ENCODE results near the gene DMKN.

The DMKN gene

GRCh38 chr19:35513628-35514281 is at the start of gene DMKN:
Gene DMKN, minus strand, starts transcription at chr19:35513649. Its CDS starts 174 bp downstream, at chr19:35513475.
- no peak for DNase-seq (ENCODE audit: low read depth in 3 of 3)

- DNase-seq (ENCODE audit: low read depth in 3 of 3), result no peak
Measured at GRCh38 chr19:35562776-35563175, 49.3 kb upstream of the DMKN start.

- DNase-seq (ENCODE audit: low read depth in 3 of 3), result no peak
Measured at GRCh38 chr19:35562336-35562735, 48.9 kb upstream of the DMKN start.

DNA sequence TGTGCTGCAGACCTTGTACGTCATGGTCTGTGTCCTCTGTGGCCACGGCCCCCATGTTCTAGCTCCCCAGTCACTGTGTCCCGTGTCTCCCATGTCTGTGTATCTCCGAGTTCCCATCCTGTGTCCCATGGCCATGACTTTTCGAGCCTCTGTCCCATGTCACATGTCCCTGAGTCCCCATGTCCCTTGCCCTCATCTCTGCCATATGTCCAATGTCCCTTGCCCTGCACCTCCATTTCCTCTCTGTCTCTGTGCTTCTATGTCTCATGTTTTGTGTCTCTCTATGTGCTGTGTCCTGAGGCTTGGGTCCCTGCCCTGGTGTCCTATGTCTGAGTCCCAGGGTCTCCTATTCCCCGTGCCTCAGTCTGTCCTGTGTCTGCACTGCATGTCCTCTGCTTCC is 48.0 kb upstream of the DMKN start:
- no peak for DNase-seq (ENCODE audit: low read depth in 3 of 3)

- no peak for DNase-seq (ENCODE audit: low read depth in 3 of 3)
Measured at GRCh38 chr19:35560677-35561076, 47.2 kb upstream of the DMKN start.

GRCh38 chr19:35560271-35560670 is 46.8 kb upstream of the DMKN start:
- no peak for DNase-seq (ENCODE audit: low read depth in 3 of 3)

DNA sequence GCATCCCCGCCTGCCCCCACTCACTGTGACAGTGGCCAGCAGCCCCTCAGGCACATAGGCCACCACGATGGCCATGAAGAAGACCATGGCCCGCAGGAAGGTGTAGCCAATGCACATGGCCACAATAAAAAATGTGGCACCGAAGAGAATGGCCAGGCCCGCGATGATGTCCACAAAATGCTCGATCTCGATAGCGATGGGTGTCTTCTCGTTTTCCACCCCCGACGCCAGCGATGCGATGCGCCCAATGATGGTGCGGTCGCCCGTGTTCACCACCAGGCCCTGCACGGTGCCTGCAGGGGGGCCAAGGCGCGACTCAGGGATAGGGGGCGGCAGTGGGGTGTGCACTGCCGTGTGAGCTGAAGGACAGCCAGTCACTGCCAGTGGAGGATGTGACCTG is 46.3 kb upstream of the DMKN start:
- no peak for DNase-seq (ENCODE audit: low read depth in 3 of 3)

GRCh38 chr19:35559281-35559659 is 45.8 kb upstream of the DMKN start:
- DNase-seq (ENCODE audit: low read depth in 3 of 3), result no peak

DNA sequence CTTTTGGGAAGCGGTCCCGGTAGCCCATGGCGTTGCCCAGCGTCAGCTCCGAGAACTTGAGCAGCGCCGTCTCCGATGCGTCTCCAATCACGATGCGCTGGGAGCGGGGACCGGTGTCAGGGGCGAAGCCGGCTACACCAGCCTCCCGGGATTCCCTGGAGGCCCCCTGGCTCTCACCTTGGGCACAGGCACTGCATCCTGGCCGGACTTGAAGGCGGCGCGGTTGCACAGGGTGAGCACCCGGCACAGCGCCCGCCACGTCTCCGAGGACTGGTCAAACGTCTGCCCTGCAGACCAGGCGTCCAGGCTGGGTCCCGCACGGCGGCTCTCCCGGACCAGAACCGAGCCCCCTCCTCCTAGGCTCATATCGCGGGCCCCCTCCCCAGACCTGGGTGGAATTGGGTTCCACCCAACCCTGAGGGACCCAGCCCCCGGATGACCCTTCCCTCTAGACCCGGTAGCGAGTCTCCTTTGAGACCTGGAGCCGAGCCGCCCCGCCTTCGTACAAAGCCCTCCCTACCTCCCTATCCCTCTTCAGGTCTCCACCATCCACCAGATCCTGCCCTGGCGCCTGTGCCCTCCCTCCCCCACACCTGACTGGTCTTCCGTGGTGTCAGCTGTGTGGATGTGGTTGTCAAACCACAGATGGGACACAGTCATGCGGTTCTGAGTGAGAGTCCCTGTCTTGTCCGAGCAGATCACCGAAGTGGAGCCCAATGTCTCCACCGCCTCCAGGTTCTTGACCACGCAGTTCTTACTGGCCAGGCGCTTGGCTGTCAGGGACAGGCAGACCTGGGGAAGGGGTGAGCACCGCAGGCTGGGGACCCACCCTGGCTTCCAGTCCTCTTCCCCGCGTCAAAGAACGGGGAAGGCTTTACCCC is 45.2 kb upstream of the DMKN start:
- DNase-seq (ENCODE audit: low read depth in 3 of 3), result no peak

DNA sequence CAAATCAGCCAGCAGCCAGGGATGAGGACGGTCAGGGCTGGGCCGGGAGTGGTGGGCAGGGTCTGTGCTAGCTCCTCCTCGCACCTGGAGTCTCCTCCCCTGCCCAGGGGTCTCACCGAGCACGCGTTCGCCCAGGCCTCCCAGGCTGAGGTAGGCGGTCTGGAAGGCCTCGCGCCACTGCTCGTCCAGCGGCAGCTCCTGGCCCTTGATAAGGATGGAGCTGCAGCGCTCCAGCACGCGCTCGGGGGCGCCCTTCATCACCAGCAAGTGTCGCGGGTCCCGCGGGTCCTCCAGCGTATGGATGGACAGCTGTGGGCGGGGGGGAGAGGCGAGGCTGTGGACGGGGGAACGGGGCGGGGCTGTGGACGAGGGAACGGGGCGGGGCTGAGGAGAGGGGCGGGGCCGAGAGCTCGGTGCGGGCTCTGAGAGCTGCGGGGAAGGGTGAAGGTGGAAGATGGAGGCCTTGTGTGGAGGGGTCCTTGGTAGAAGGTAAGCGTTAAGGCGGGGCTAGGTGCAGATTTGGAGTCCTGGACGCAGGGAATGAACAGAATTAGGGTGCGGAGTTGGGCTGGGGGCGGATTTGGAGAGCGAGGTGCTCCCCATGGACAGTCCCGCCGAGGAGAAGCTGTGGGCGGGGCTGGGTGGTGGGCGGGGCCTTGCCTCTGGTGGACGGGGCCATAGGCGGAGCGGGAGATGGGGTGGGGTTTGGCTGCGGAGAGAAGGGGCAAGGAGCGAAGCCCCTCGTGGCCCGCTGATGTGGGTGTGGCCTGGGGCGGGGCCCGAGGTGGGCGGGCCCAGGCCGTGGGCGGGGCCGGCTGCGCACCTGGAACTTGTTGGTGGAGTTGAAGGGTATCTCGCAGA is 44.3 kb upstream of the DMKN start:
- peak in 2 of 3 experiments; percentile 37 to 48 for DNase-seq (ENCODE audit: low read depth in 3 of 3)

GRCh38 chr19:35556846-35557538 is 43.5 kb upstream of the DMKN start:
- no peak for DNase-seq (ENCODE audit: low read depth in 3 of 3)

DNA sequence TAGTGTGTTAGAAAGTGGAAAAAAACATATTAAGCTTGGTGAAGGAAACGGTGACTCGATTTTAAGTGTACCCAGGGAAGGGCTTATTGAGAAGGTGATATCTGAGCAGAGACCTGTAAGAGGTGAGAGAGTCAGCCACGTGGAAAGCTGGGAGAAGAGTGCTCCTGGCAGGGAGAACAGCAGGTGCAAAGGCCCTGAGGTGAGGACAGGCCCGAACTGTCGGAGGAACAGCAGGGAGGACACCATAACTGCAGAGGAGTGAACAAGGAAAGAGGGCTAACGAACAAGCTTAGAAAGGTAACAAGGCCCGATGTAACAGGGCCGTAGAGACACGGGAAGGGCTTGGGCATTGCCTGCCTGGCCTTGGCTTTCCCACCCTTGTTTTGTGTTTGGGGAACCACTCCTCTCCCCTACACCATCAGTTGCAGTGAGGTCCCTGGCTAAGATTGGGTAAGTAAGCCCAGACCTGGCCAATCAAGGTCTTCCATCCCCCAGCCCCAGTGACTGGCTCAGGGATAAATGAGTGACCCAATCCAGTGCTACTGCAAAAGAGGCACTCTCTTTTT is 42.7 kb upstream of the DMKN start:
- no peak for DNase-seq (ENCODE audit: low read depth in 3 of 3)

GRCh38 chr19:35555301-35556005 is 42.0 kb upstream of the DMKN start:
- no peak for DNase-seq (ENCODE audit: low read depth in 3 of 3)

GRCh38 chr19:35554076-35554475 is 40.6 kb upstream of the DMKN start:
- no peak for DNase-seq (ENCODE audit: low read depth in 3 of 3)

DNA sequence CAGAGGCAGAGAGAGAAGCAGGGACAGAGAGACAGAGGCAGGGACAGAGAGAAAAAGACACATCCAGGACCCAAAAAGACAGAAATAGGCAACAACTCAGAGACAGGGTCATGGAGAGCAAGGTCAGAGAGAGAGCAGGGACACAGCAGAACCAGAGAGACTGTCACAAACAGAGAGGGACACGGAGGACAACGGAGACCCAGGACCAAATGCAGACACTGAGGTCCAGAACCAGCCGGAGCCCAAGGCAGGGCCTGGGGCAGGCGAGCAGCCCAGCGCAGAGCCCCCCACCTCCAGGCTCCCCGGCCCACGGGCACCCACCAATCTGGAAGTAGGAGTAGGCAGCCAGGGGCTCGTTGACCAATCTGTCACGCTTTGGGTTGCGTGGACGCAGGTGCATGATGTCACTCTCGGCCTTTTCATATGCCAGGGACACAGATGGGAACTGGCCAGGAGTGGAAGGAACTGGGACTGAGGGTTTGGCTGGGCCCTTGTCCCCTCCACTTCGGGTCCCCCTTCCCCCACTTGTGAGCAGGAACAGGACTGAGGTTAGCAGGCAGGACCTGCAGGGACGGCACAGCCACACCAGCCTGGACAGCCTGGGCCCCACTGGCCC is 40.0 kb upstream of the DMKN start:
- no peak for DNase-seq (ENCODE audit: low read depth in 3 of 3)

GRCh38 chr19:35552534-35553384 is 39.3 kb upstream of the DMKN start:
- DNase-seq (ENCODE audit: low read depth in 3 of 3), result no peak

DNA sequence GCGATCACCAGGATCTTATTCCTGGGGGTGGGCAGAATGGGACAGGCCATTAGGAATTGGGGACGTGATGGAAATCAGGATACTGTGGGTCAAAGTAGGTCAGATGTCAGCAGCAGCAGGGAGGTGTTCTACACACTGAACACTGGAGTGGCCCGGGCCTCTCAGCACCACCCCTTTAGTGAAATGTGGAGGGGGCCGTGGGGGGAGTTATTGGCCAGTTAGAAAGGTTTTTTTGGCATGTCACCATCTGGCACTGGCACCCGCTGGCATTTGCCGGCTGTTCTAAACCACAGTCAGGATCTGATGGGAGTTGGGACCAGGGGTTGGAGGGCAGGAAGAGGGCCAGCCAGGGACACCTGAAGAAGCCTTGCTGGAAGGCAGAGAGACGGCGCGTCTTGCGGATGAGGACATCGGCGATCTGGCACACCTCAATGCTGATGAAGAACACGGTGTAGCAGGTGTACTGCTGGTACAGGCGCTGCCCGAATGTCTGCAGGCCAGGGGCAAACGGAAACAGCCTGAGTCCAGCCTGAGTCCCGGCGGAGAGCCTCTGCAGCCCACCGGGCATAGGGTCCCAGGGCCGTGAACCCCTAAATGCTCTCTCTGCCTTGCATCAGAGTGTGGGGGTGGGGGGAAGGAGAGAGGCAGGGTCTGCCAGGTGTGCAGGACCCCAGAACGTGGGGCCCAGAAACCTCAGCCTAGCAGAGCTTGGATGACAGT is 37.8 kb upstream of the DMKN start:
- DNase-seq (ENCODE audit: low read depth in 3 of 3), result no peak

DNA sequence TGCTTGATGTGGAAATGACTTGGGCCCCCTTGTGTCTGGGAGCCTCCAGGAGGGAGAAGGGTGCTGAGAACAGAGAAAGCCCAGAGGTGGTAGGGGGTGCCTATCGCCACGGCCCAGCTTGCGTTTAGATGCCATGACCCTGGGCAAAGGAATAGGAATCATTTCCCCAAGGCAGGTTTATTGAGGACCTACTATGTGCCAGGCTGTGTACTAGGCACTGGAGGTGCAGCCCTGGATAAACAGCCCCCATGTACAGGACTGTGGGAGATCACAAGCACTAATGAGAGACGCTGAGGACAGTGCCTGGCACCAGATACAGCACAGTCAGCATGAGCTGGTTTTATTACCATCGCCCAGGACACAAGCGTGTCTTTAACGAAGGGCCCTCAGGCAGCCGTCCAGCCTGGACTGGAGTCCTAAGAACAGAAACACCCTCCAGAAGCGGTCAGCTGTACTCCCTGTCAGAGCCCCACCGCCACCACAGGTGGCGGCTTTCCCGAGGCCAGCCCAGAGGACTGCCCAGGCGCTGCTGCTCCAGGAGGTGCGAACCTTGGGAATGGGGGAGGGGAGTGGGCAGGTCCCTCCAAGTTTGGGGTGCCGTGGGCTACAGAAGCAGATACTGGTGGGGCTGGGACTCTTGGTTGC is 36.6 kb upstream of the DMKN start:
- DNase-seq (ENCODE audit: low read depth in 3 of 3), result no peak
